ENCODE data around the gene CABP5. TPM values are rescaled to one million over a fixed set of nuclear protein-coding genes. Genes with fewer than 3 reads are reported as not detected.

Gene CABP5
- total RNA-seq, 1 donor from 2014 or later: not detected

DNA sequence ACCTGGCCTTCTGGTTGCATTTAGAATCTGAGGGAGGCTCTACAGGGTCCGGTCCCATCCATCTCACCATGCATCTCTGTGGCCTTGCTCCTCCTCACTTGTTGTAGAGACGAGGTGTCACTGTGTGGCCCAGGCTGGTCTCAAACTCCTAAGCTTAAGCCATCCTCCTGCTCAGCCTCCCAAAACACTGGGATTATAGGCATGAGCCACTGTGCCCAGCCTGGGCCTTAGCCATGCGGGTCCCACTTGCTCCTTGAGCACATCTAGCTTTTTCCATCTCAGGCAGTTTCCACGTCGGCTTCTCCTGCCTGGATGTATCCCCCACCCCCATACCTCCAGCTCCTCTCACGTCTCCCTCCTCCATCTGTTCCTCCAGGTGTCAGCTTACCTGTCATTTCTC, 39.6 kb downstream of the CABP5 start:
- intact Hi-C loops (cut with DNase I): no loop called here
- no peak for TF ChIP-seq CTCF (IDR thresholded peaks at IDR 0.05)
- Histone ChIP-seq H3K4me1 (no peaks in the 10 kb centered on the region), H3K27ac (no peak overlapping the region), H3K9me3 (no peaks in the 10 kb centered on the region), H3K36me3 (no peaks in the 10 kb centered on the region), H3K4me3 (no peak overlapping the region), H3K27me3 (peaks cover 12% of the 10 kb centered on the region)
- DNase-seq: no peak
- no peak for ATAC-seq

DNA sequence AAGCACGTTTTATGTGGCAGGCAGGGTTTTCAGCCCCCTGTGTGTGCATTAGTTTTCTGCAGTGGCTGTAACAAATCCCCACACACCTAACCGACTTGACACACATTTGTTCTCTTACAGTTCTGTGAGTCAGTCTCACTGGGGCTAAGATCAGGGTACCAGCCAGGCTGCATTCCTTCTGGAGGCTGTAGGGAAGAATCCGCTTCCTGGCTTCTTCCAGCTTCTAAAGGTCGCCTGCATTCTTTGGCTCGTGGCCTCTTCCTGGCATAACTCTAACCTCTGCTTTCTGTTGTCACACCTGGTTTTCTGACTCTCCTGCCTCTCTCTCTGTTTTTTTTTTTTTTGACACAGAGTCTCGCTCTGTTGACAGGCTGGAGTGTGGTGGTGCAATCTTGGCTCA, 43.0 kb downstream of the CABP5 start:
- no peak for DNase-seq
- TF ChIP-seq CTCF (IDR thresholded peaks at IDR 0.05): no peak
- no peaks in the 10 kb centered on the region for H3K36me3 ChIP-seq
- no peak for ATAC-seq
- no peaks in the 10 kb centered on the region for H3K9me3 ChIP-seq
- intact Hi-C loops (cut with DNase I): no loop called here
- no peaks in the 10 kb centered on the region for H3K4me1 ChIP-seq
- H3K27ac ChIP-seq: no peak overlapping the region
- H3K27me3 ChIP-seq: peaks cover 4% of the 10 kb centered on the region
- H3K4me3 ChIP-seq: no peak overlapping the region

DNA sequence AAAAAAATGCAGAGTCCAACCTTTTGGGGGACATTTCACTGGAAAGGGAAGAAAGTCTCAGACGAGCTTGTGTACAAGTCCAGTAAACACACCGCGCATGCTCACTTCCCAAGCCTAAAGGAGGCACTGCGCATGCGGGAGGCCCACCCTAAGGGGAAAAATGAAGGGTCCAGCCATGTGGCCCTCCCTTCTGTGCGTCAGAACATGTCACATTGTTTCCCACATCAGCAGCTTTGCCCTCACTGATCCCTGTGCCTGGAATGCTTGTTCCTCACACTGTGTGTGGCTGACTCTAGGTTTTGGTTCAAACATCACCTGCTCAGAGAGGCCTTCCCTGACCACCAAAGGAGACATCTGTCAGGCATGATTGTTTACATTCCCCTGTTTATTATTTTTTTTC, 45.1 kb downstream of the CABP5 start:
- ATAC-seq (no peak), DNase-seq (no peak)
- Histone ChIP-seq H3K27me3 (no peaks in the 10 kb centered on the region), H3K27ac (no peak overlapping the region), H3K36me3 (no peaks in the 10 kb centered on the region), H3K4me3 (no peak overlapping the region), H3K9me3 (no peaks in the 10 kb centered on the region), H3K4me1 (no peaks in the 10 kb centered on the region)
- intact Hi-C loops (cut with DNase I): no loop called here
- no peak for TF ChIP-seq CTCF (IDR thresholded peaks at IDR 0.05)

DNA sequence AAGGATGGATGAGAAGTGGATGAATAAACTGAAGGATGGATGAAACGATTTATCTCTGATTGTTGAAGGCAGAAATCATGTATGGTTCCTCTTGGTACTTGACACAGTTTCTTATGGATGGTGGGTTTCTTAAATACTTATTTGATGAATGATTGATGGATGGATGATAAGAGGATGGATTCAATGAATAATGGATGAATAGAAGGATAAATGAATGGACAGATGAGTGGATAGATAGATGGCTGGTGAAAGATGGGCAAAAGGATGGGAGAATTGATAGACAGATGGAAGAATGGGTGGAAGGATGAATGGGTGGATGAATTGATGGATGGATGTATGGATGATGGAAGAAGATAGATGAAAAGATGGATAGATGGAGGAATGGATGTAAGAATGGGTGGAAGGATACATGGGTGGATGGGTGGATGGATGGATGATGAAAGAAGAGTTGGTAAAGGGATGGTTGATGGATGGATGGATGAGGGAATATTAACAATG, 47.6 kb downstream of the CABP5 start:
- no peaks in the 10 kb centered on the region for H3K9me3 ChIP-seq
- H3K27ac ChIP-seq: no peak overlapping the region
- no peak for DNase-seq
- no peak for ATAC-seq
- TF ChIP-seq CTCF (IDR thresholded peaks at IDR 0.05): no peak
- no peaks in the 10 kb centered on the region for H3K27me3 ChIP-seq
- intact Hi-C loops (cut with DNase I): no loop called here
- H3K4me1 ChIP-seq: no peaks in the 10 kb centered on the region
- H3K36me3 ChIP-seq: no peaks in the 10 kb centered on the region
- H3K4me3 ChIP-seq: no peak overlapping the region

DNA sequence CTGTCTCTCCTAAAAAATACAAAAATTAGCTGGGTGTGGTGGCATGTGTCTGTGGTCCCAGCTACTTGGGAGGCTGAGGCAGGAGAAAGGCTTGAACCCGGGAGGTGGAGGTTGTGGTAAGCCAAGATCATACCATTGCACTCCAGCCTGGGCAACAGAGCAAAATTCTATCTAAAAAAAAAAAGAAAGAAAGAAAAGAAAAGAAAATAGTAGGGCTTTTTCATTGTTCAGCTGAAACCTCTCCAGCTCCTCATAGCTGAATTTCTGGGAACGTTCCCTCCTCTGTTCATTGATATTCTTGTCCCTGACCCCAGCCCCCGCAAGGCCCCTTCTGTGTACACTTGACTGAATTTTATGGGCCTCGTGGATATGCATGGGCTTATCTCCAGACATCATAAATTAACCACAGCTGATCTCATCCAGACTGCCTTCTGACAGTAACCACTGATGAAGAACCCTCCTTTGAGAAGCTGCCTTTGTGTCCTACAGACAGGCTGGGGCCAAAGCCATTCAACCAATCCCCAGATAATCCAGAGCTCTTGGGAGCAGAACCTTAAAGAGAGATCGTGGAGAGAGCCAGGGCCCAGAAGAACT, 49.6 kb downstream of the CABP5 start, which contains the start of gene ELSPBP1:
TSS of gene ELSPBP1 (plus strand) at position 424 of the 594 bp plus-strand sequence. CDS start 14,036 bp downstream, outside the sequence.
- H3K27ac ChIP-seq: no peak within 1 kb of the TSS
- no peaks in the 10 kb centered on the region for H3K36me3 ChIP-seq
- H3K4me3 ChIP-seq: no peak within 1 kb of the TSS
- H3K9me3 ChIP-seq: no peaks in the 10 kb centered on the region
- DNase-seq (no peak), ATAC-seq (no peak)
- intact Hi-C loops (cut with DNase I): no loop called here
- peaks cover 8% of the 10 kb centered on the region for H3K27me3 ChIP-seq
- no peaks in the 10 kb centered on the region for H3K4me1 ChIP-seq
- TF ChIP-seq CTCF (IDR thresholded peaks at IDR 0.05): no peak

DNA sequence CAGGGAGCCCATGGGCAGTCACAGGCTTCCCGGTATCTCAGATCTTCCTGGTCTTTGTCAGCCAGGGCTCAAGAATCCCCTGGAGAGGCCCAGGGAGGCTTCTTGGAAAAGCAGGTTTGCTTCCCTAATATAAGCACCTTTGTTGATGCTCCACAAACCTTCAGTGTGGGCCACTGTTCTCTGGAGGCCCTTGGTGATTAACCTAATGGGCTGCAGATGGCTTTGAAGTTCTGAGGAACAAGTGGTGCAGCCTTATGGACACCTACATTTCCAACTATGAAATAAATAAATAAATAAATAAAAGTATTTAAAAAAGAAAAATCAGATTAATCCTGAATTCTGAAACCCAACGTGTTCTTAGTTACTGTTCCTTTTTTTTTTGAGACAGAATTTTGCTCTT, 51.8 kb downstream of the CABP5 start, which contains the start of gene BSPH1:
TSS of gene BSPH1 (minus strand) at position 101 of the 400 bp plus-strand sequence. CDS start at position 12, 89 bp downstream.
- Histone ChIP-seq H3K27ac (no peak within 1 kb of the TSS), H3K9me3 (no peaks in the 10 kb centered on the region), H3K4me1 (no peaks in the 10 kb centered on the region), H3K36me3 (no peaks in the 10 kb centered on the region), H3K4me3 (no peak within 1 kb of the TSS), H3K27me3 (peaks cover 8% of the 10 kb centered on the region)
- DNase-seq (no peak), ATAC-seq (no peak)
- no peak for TF ChIP-seq CTCF (IDR thresholded peaks at IDR 0.05)
- intact Hi-C loops (cut with DNase I): no loop called here

All from upper lobe of right lung (tissue), 1 donor.